GM21381 (cell line): ENCODE results near the gene MDP1.

Experiments used
- ATAC-seq: cut with Tn5 transposase; IDR thresholded peaks from one replicate; pipeline ENCODE4 v1.9.1; 2021; ENCODE audit warnings: mild to moderate bottlenecking, moderate library complexity; ENCODE audit not compliant: unreplicated experiment

Gene MDP1

DNA sequence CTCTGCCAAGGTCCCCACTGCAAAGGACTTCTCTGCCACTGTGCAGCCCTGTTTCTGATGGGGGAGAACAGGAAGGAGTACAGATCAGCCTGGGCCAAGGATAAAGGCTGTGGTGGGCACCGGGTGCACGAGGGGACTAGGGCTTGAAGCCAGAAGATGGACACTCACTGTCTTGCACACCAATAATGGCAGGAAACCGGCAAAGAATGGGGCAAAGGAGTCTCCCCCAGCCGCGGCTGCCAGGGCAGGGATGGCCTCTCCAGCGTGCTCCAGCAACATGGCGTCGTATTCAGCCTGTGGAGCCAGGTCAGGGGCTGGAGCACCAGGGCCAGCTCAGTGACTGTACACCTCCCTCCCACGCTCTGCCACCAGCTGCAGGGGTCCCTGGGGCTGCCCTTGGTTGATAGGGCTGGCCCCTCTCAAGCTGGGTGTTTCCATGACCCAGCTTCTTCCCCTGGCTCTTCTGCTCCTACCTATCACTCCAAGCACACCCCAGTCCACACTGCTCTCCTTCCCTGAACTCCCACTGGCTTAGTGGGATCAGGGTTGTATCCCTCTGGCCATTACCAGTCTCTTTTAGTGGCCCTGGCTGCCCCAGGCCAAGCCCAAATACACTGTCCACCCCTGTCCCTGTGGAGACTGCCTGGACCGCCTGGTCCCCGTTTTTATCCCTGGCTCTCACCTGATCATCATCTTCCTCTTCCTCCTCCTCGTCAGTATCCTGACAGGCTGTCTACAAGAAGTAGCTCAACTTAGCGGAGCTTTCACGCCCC is 33.6 kb downstream of the MDP1 start:
- no peak for ATAC-seq

DNA sequence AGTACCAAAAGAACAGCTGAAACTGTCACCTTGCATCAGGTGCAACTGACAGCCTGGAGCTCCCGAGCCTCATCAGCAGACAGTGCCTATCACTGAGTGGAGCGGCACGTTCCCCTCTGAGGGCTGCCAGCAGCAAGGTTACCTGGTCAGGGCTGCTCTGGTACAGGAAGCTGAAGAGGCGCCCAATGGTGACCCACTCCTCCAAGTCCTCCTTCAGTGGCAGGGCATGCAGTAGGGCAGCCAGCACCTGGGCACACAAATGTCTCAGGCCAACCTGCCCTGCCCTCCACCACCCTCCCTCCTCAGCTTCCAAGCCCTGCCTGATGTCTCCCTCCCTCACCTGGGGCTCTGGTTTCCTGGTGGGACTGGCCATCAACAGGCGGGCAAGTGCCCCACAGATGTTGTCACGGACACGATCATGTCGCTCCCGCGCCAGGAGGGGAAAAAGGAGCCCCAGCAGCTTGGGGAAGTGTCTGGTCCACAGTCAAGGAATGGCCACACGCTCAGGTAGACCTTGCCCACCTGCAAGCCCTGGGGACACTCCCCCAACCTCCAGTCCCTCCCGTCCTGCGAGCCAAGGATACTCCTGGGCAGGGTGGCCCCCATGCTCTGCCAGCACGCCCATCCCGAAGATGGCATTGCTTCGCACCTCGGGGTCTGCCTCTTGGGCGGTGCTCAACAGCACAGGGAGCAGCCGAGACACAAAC is 34.3 kb downstream of the MDP1 start:
- ATAC-seq = no peak

DNA sequence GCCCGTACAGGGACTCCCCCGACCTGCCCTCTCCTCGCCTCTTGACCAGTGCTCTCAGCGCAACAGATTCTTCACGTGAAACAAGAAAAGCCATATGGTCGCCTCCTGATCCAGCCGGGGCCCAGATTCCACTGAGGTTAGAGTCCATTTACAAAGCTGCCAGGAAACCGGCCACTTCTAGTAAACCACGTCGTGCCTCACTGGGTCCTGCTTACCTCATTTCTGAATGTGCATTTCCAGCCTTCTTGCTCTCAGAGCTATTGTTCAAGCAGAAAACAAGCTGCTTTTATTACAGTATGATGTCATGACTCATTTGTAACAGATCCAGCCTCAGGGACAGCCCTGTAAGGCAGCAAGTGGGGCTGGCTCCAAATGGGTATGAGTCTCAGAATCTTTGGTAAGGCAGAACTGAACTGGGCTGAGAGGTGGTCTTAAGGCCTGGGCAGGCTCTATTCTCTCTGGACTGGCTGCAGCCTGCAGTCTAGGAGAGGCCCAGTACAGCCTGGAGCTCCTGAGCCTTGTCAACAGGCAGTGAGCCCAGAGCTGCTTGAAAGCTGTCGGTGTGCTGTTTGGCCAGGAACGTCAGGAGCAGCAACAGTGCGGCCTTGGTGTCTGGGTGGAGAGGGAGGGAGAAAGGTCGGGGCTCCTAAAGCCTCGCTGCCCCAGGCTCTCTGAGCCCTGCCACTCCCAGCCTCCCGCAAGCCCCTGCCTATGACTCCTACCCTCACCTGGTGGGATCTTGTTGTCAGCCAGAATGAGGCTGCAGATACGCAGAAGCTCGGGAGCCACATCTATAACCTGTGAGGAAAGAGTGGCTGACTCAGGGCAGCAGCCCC is 35.7 kb downstream of the MDP1 start:
- no peak for ATAC-seq

DNA sequence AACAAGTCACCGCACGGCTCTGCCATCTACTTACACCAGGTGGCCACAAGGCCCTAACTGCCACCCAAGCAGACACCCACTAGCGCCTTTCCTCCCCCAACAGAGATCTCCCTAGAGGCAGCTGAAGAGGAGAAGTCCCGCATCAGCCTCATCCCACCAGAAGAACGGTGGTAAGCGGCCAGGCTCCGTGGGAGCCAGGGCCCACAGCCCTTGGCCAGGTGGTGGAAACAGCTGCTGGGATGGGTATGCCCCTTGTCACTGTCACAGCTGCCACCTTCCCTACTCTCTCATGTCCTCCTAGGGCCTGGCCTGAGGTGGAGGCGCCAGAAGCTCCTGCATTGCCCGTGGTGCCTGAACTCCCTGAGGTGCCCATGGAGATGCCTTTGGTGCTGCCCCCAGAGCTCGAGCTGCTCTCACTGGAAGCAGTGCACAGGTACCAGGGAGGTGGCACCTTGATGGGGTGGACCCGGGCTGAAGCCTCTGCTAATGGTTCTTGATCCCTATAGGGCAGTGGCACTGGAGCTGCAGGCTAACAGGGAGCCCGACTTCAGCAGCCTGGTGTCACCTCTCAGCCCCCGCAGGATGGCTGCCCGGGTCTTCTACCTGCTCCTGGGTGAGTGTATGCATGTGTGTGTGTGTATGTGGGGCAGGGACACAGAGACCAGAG is 36.4 kb downstream of the MDP1 start:
- no peak for ATAC-seq

DNA sequence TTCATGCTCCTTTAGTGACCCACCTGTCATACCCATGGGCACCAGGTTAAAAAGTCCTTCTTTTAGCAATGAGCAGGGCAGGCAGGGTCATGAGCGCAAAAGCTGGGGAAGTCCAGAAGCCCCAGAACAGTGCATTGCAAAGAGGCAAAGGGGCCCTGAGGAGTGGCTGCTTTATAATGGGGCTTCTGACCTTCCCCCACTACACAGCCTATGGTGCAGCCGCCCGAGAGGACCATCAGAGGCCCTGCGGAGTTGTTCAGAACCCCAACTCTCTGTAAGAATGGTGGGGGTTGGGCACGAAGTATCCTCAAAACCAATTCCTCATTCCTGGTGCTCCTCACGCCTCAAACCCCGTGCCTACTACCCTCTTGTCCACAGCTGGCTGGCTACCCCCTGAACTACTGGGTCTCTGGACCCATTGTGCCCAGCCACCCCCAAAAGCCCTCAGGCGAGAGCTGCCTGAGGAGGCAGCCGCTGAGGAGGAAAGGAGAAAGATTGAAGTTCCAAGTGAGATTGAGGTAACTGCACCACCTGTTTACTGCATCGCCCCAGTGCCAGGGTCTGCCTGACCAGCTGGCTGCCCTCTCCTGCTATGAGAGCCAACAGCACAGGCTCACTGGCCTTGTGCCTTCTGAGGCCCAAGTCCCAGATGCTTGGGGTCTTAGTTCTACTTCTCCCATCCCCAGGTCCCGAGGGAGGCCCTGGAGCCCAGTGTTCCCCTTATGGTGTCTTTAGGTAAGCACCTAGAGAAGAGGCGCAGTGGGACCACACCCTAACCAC is 37.3 kb downstream of the MDP1 start:
- no peak for ATAC-seq

DNA sequence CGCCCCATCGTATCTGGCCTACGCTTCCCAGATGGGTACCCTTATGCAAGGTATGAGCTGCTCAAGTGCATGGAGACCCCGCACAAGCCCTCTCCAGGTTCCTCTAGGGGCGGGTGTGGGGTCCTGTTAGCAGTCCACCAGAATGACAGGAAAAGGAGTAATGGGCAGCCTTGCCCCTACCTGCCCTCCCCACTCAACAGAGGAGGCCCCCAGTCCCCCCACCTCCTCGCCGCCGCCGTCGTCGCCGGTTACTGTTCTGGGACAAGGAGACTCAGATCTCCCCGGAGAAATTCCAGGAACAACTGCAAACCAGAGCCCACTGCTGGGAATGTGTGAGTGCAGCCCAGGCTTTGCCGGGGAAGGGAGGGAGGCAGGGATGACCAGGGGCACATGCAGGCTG is 38.0 kb downstream of the MDP1 start:
- ATAC-seq = no peak

DNA sequence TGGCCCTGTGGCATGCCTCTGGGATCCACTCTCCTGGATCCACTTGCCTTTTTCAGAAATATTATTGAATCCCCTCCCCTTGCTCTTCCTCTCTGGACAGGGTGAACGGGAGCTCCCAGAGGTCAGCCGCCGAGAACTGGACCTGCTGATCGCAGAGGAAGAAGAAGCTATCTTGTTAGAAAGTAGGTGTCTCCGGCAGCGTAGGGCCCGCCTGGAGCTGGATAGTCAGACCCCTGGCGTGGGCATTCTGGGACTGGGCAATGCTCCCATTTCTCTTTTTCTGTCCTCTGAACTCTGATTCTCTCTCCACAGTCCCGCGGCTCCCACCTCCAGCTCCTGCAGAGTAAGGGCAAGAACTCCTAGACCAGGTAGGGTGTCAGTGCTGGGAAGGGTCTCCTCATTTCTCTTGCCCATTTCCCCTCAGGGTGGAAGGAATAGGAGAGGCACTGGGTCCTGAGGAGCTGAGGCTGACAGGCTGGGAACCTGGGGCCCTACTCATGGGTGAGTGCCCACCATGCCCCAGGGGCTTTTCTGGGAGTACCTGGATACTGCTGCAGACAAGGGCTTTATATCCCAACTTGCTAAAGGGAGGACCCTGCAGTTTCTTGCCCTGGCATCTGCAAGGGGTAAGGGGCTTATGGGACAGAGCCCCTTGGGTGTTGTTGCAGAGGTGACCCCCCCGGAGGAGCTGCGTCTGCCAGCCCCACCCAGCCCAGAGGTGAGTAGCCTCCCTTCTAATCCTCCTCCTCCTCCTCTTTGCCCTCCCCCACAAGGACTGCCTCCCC is 38.6 kb downstream of the MDP1 start:
- no peak for ATAC-seq

DNA sequence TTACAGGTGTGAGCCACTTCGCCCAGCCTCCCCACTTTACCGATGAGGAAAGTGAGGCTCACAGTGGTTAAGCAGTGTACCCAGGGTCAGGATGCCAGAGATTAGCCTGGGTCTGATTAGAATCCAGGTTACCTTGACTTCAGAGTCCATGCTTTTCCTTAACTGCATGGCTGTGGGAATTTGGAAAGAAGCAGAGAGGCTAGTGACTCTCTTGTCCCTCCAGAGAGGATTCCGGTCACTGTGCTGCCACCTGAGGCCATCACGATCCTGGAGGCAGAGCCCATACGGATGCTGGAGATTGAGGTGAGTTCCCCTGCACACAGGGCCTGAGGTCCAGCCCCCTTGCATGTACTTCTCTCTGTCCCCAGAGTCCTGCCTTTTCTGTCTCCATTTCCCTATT is 39.3 kb downstream of the MDP1 start:
- ATAC-seq = no peak

DNA sequence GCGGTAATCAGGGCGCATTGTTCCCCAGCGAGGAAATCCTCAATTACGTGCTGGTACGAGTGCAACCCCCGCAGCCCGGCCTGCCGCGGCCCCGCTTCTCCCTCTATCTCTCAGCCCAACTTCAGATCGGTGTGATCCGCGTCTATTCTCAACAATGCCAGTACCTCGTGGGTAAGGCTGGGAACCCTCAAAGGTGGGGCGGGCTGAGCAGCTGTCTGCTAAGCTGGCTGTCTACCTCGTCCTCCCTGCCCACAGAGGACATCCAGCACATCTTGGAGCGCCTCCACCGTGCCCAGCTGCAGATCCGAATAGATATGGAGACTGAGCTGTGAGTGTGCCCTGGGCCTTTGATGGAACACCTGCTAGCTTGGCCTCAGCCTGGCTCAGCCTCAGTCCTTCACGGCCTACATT is 43.0 kb downstream of the MDP1 start:
- no peak for ATAC-seq

DNA sequence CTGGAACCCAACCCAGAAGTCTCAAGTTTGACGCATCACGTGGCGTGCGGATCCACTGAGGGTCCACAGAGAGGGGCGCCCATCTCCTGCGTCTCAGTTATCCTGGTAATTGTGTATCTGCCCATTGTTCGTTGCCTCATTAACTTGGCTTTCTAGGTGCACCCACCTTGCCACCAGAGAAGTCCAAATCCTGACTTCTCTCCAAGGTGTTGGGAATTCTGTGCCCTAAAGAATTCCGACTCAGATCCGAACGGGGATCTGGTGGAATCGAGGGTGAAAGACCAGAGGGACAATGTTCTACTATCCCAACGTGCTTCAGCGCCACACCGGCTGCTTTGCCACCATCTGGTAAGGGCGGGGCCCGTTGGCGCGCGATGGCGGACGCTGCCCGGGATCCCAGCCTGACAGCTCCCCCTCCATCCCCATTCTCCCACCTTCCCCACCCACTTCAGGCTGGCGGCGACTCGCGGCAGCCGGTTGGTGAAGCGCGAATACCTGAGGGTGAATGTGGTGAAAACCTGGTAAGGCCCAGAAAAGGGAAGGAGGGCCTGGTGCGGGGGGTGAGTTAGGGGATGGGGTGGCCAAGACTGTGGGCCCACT is 43.5 kb downstream of the MDP1 start:
- no peak for ATAC-seq

DNA sequence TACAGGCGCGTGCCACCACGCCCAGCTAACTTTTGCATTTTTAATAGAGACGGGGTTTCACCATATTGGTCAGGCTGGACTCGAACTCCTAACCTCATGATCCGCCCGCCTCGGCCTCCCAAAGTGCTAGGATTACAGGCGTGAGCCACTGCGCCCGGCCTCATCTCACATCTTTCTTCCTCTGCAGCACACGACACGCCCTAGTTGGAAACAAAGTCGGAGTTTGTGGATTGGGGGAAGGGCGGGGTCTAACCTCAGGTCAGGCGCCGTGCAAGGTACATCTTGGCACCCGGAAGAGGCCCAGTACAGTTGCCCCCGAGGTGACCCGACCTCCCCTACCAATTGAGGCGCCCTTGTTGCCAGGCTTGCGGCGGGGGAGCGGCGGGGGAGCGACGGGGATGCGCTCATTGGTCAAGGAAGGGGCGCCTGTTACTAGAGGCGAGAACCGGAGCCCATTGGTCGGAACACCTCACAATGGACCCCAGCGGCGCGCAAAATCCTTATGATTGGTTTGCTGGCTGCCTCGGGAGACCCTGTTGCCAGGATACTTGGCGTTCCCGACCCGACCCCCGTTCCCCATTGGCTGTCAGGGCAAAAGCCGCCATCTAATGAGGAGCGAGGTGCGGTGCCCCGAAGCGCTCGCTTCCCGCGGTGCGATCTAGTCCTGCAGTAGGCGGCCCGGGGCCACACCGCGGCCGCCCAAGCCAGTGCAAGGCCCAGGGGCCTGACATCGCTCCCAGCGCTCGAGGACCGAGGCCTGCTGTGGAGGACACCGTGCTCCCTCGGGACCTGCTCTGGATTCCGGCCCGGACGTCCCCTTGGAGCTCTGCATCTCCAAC is 44.2 kb downstream of the MDP1 start, which contains the start of gene REC8:
Gene REC8 (plus strand): TSS at position 659 of the 839 bp plus-strand sequence. CDS start 473 bp downstream, outside the sequence.
- ATAC-seq = peak; percentile 75

DNA sequence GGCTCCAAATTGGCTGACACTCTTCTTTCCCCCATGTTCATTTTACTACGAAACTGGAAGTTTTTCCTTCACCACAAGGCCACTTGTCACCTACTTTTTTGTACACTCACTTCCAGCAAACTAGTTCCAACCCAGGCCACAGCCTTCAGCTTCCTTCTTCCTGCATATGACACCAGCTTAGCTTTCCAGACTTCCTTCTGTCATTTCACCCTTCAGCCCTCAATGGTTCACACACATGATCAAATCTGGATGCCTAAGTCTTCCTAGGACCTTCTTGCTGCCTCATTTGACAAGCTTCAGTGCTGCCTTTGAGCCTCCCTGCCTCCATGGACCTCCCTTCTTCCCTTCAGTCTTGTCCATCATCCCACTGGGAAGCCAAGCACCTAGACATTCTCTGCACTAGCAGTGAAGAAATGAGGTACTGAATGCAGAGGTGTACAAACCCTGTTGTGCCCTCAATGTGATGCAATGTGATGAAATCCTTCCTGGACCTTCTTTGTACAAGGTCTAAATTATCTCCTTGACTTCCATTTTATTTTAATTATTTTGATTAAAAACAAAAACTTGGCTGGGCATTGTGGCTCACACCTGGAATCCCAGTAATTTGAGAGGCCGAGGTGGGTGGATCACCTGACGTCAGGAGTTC is 48.3 kb downstream of the MDP1 start:
- no peak for ATAC-seq

DNA sequence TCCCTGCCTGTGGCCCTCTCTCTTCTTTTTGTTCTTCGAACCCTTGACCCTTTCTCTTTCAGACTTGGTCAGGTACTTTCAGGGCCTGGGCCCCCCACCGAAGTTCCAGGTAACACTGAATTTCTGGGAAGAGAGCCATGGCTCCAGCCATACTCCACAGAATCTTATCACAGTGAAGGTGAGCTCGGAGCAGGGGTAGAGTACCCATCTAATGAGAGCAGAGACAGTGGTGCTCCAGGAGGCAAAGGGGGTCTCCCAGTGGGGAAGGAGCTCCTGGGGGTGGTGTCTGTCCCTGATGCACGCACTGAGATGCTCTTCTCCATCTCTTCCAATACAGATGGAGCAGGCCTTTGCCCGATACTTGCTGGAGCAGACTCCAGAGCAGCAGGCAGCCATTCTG is 50.1 kb downstream of the MDP1 start:
- ATAC-seq = no peak

DNA sequence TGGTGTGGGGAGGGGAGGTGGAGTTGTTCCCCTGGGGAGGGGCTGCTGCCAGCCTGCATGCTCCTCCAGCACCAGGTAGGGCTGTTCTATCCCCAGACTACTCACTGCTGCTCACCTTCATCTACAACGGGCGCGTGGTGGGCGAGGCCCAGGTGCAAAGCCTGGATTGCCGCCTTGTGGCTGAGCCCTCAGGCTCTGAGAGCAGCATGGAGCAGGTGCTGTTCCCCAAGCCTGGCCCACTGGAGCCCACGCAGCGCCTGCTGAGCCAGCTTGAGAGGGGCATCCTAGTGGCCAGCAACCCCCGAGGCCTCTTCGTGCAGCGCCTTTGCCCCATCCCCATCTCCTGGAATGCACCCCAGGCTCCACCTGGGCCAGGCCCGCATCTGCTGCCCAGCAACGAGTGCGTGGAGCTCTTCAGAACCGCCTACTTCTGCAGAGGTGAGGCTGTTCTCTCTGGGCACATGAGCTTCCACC is 51.3 kb downstream of the MDP1 start:
- no peak for ATAC-seq
